ENCODE results near the gene COL23A1.

The COL23A1 gene

GRCh38 chr5:178471711-178472110 lies 118.5 kb downstream of the COL23A1 start:
- no peak for DNase-seq

GRCh38 chr5:178470760-178471025 lies 119.5 kb downstream of the COL23A1 start:
- DNase-seq, result no peak

- no peak for DNase-seq
Observed at GRCh38 chr5:178469975-178470759, 120.0 kb downstream of the COL23A1 start.

DNA sequence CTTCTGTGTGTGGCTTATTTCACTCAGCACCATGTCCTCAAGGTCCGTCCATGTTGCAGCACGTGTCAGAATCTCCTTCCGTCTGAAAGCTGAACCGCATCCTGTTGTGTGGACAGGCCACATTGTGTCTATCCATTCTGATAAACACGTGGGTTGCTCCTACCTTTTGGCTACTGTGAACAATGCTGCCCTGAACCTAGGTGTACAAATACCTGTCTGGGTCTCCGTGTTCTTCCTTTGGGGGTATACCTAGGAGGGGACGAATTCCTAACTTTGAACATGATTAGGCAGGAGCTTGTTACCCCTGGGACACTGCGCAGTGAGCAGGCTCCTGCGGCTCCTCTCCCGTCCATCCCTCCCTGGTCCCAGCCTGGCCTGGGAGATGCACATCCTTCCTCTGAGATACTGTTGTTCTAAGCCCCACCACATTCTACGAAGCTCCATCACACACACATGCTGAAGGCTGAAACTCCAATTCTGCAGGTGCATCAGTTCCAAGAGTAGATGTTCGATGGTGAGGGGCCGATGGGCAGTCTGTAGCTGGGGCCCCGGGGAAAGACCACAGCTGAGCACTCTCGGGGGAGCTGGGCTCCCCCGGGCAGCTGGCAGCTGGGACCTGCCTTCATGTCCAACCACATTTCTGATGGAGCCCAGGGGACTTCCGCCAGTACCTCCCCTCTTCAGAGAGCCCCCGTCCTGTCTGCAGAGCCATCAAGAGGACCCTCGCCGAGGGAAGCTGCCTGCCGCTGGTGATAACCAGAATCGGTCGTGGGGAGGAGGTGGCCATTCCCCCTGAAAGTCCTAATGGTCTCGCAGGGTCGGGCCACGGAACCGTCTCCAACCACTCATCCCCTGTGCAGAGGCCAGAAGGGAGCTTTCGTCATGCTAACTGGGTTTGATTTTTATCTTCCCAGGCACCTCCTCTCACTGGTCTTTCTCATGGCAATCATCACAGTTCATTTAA lies 120.9 kb downstream of the COL23A1 start:
- no peak for DNase-seq

GRCh38 chr5:178468196-178468685 lies 122.0 kb downstream of the COL23A1 start:
- no peak for DNase-seq

DNA sequence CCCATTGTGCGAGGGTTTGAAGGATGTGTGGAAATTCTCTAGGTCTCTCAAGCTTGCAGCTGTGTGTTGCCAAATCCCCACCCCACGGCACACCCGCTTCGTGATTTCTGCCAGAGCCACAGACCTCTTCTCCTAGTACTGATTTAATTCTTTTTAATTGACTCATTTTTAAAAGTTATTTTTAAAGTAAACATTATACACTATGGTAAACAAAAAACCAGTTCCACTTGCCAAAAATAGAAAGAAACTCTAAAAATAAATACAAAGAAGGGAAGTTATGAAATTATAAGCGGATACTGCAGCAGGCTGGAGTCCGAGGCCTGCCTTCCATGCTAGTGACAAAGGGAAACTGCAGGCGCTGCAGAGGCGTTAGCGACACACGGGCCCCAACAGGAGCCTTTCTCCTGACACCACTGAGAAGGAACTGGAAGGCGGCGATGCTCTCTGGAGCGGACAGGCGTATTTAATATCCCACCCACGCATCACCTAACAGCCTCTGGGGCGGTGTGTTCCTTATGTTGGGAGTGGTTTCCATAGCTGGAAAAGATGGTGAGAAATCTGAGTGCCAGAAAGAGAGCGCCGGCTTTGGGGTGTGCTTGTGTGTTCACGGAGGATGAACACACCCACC lies 122.5 kb downstream of the COL23A1 start:
- DNase-seq, result no peak

DNA sequence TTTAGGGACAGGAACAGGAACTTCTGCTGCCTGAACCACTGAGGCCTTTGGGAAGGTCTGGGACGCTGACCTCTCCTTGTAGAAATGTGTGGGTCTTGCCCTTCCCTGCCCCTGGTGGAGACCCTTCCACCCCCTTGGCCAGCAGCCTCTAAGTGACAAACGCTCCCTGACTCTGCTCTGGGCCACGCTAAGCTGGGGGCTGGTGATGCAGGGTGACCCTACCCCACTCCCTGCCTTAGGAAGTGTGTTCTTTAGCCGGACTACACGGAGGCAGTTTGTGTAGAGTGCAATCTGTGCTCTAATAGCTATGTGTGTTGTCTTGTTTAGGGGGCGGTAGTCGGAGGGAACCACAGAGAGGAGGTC lies 123.0 kb downstream of the COL23A1 start:
- DNase-seq, result no peak

GRCh38 chr5:178466342-178466741 lies 123.9 kb downstream of the COL23A1 start:
- DNase-seq, result no peak

DNA sequence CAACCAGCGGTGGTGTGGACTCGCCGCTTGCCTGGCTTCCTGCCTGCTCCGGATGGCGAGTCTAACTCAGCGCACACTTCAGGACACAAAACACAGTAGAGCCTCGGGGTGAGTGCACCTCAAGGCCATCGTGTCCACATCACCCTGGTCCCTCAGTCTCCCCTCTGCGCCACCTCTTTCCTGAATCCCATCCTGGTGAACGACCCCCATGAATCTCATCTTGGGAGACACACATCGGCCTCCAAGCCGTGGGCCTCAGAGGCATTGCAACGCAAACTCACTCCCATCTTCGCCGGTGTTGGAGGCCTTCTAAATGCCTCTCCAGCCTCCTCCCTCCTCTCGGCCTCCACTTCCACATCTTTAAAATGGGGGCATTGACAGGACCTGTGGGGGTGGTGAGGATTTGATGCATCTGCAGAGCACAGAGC lies 124.3 kb downstream of the COL23A1 start:
- DNase-seq, result no peak

GRCh38 chr5:178465228-178465860 lies 124.8 kb downstream of the COL23A1 start:
- DNase-seq, result no peak

GRCh38 chr5:178464431-178465048 lies 125.7 kb downstream of the COL23A1 start:
- no peak for DNase-seq

DNA sequence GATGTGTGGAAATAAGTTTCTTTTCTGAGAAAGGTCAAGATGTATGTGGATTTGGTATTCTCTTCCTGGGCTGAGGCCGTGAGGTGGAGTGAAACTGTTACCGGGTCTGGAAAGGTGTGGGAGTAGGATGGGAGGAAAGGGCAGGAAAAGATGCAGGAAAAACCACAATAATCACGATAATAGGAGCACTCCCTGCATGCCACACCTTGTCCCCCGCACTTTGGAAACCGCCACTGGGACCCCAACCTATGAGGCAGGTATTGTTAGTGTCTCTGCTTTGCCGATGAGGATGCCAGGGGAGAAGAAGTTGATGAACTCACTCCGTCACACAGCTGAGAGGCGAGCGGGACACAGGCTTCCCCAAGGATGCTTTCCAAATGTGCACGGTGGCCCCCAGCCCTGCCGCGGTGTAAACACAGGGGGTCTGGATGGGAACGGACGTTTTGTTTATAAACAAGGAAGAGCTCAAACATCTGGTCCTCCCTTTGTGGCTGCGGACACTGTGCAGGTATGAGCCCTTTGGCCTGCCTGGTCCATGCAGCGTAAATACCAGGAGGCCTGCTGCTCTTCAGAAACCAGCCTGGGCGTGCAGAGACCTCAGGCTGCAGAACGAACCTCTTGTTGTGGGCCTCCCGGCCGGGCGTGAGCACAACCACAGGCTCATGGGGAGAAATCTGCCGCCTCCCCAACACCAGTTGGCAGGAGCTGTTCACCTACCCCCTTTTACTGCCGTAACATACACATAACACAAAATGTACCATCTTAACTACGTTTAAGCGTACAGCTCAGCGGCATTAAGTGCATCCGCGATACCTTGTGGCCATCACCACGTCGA lies 126.7 kb downstream of the COL23A1 start:
- no peak for DNase-seq

- no peak for DNase-seq
Observed at GRCh38 chr5:178462816-178463215, 127.4 kb downstream of the COL23A1 start.

DNA sequence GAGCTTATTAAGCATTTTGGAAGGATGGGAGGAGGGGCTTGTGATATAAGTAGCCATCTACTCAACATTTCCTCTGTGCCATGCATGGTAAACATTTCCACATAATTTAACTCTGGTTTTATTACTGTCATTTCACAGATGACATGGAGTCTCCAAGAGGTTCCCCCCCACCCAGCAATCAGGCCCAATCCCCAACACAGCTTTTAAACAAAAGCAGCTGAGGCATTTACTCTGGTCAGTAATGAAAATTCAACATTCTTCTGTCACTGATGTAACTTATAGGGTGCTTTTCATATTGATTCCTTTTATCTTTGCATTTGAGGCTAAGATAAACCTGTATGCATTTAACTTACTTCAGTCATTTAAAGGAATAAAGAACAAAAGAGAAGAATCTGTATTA lies 128.1 kb downstream of the COL23A1 start:
- DNase-seq, result no peak

- DNase-seq, result peak in 1 of 2 experiments; percentile 47
Observed at GRCh38 chr5:178461004-178461730, 129.0 kb downstream of the COL23A1 start.

- DNase-seq, result no peak
Observed at GRCh38 chr5:178460598-178460997, 129.6 kb downstream of the COL23A1 start.

- DNase-seq, result no peak
Observed at GRCh38 chr5:178460174-178460573, 130.0 kb downstream of the COL23A1 start.

- DNase-seq, result no peak
Observed at GRCh38 chr5:178458140-178458539, 132.1 kb downstream of the COL23A1 start.

- DNase-seq, result no peak
Observed at GRCh38 chr5:178457471-178457870, 132.7 kb downstream of the COL23A1 start.

DNA sequence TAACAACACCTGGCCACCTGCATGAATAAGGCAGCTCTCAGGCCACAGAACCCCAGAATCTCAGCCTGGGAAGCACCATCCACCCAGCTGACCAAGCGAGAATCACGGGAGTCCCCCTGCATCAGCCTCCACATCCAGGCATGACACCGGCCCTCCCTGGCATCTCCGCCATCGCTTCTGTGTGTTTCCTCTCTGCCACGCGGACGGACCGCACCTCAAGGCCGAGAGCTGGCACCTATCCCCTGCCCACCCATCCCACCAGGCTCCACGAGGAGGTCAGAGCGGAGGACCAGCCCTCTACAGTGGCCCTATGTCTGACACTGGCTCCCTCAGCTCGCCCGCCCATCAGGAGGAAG lies 134.7 kb downstream of the COL23A1 start:
- DNase-seq, result no peak
